KMS-11 (cell line): Measurements from ENCODE around the gene NFASC.

Experiments used
- H2AFZ ChIP-seq: fragments of 200-600 bp; sonication (generic); 2 replicates; pipeline ENCODE4 v1.6.1; 2016; ENCODE audit warnings: antibody characterized with exemption, mixed run types, low read depth
- H3K27ac ChIP-seq: fragments of 200-600 bp; sonication (generic); 2 replicates; pipeline ENCODE4 v1.6.1; 2016; ENCODE audit warnings: mild to moderate bottlenecking, mixed run types
- H3K27me3 ChIP-seq: fragments of 200-600 bp; sonication (generic); 2 replicates; pipeline ENCODE4 v1.6.1; 2017; ENCODE audit warnings: mild to moderate bottlenecking, low read depth, mixed run types, moderate library complexity; ENCODE audit not compliant: insufficient read depth
- H3K36me3 ChIP-seq: fragments of 200-600 bp; sonication (generic); 2 replicates; pipeline ENCODE4 v1.6.1; 2017; ENCODE audit warnings: mild to moderate bottlenecking, mixed run types; ENCODE audit not compliant: insufficient read depth
- H3K4me1 ChIP-seq: fragments of 200-600 bp; sonication (generic); 2 replicates; pipeline ENCODE4 v1.6.1; 2016; ENCODE audit warnings: mild to moderate bottlenecking, low read depth, mixed run types; ENCODE audit not compliant: poor library complexity, severe bottlenecking
- H3K4me2 ChIP-seq: fragments of 200-600 bp; sonication (generic); 2 replicates; pipeline ENCODE4 v1.7.0; 2016; ENCODE audit warnings: mild to moderate bottlenecking, mixed run types
- H3K4me3 ChIP-seq: fragments of 200-600 bp; sonication (generic); IDR thresholded peaks from 2 replicates; pipeline ENCODE4 v1.6.1; 2017; ENCODE audit warnings: low read depth, low read length, mixed read lengths; ENCODE audit not compliant: insufficient read depth
- H3K79me2 ChIP-seq: fragments of 200-600 bp; sonication (generic); 2 replicates; pipeline ENCODE4 v1.6.1; 2016; ENCODE audit warnings: low read depth, mixed run types; ENCODE audit not compliant: insufficient read depth
- H3K9ac ChIP-seq: fragments of 200-600 bp; sonication (generic); 2 replicates; pipeline ENCODE4 v1.6.1; 2016; ENCODE audit warnings: mild to moderate bottlenecking, mixed run types
- H4K20me1 ChIP-seq: fragments of 200-600 bp; sonication (generic); 2 replicates; pipeline ENCODE4 v1.6.1; 2016; ENCODE audit warnings: mild to moderate bottlenecking, mixed run types; ENCODE audit not compliant: insufficient read depth
- TF ChIP-seq, protein P1 (sequence below): fragments of 200-600 bp; sonication (generic); conservative IDR thresholded peaks from 2 replicates; pipeline ENCODE4 v1.6.1; 2017; ENCODE audit warnings: low read depth, mild to moderate bottlenecking, antibody characterized with exemption, low read length, moderate library complexity, mixed read lengths

The NFASC gene

DNA sequence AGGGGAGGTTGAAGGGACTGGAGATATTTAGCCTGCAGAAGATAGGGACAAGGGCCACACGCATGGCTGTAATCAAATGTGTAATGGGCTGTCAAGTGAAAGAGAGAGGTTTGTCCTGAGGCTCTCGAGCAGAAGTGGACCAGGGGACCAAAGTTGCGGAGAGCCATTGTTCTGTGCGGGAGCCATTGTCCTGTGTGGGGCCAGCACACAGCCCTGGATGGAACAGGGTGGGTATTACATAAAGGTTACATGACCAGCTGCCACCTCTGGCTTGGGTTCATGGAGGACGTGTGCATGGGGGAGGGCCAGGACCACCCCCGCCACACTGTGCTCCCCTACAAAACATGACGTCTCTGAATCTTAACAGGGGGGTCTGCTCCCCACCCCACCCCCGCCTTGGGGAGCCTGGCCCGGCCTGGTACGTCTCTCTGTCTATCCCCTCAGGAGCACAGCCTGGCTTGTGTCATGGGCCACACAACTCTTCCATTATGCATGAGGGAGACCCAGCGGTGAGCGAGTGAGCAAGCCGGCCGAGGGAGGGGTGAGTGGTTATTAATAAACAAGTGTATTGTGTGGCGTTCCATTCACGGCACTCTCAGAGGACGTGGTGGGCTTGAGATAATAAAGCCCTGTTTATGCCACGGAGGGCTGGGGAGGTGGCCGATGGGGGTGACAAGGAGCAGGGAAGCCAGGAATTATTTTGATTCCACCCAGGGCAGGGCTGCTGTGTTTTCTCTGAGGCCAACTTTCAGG, at the start of gene NFASC:
NFASC (plus strand) TSS at position 703 of the 753 bp plus-strand sequence. CDS start 73,454 bp downstream, outside the sequence.
- H3K4me3 ChIP-seq = no peak within 1 kb of the TSS
- H3K27ac ChIP-seq = no peak within 1 kb of the TSS
- H3K36me3 ChIP-seq = no peaks in the 10 kb centered on the region
- H2AFZ ChIP-seq = no peak within 1 kb of the TSS
- H3K4me2 ChIP-seq = no peak within 1 kb of the TSS
- no peak within 1 kb of the TSS for H3K9ac ChIP-seq
- no peaks in the 10 kb centered on the region for H4K20me1 ChIP-seq
- TF ChIP-seq, protein P1, sequence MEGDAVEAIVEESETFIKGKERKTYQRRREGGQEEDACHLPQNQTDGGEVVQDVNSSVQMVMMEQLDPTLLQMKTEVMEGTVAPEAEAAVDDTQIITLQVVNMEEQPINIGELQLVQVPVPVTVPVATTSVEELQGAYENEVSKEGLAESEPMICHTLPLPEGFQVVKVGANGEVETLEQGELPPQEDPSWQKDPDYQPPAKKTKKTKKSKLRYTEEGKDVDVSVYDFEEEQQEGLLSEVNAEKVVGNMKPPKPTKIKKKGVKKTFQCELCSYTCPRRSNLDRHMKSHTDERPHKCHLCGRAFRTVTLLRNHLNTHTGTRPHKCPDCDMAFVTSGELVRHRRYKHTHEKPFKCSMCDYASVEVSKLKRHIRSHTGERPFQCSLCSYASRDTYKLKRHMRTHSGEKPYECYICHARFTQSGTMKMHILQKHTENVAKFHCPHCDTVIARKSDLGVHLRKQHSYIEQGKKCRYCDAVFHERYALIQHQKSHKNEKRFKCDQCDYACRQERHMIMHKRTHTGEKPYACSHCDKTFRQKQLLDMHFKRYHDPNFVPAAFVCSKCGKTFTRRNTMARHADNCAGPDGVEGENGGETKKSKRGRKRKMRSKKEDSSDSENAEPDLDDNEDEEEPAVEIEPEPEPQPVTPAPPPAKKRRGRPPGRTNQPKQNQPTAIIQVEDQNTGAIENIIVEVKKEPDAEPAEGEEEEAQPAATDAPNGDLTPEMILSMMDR = no peak
- no peaks in the 10 kb centered on the region for H3K27me3 ChIP-seq
- H3K4me1 ChIP-seq = no peaks in the 10 kb centered on the region
- no peaks in the 10 kb centered on the region for H3K79me2 ChIP-seq

DNA sequence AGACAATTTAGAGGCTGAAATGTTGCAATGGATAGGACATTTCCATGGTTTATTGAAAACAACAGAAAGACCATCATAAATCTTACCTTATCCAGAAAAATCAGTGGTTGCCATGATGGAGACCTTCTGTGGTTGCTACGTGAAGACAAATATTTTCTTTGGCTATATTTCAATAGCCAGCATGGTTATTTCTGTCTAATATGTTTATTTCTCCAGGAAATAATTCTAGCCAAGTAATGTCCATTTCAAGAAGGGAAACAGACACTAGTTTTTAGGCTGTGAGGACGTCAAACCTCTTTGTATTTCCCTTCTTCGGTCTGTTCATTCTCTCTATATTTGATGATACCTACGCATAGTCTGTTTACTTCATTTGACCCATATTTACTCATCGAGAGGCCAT, 49.2 kb upstream of the NFASC start:
- Histone ChIP-seq H3K27ac (no peak overlapping the region), H4K20me1 (no peaks in the 10 kb centered on the region), H3K9ac (no peak overlapping the region), H3K27me3 (no peaks in the 10 kb centered on the region), H3K79me2 (no peaks in the 10 kb centered on the region), H3K4me3 (no peak overlapping the region), H2AFZ (no peak overlapping the region), H3K36me3 (no peaks in the 10 kb centered on the region), H3K4me1 (no peaks in the 10 kb centered on the region), H3K4me2 (no peak overlapping the region)
- TF ChIP-seq, protein P1 = no peak

DNA sequence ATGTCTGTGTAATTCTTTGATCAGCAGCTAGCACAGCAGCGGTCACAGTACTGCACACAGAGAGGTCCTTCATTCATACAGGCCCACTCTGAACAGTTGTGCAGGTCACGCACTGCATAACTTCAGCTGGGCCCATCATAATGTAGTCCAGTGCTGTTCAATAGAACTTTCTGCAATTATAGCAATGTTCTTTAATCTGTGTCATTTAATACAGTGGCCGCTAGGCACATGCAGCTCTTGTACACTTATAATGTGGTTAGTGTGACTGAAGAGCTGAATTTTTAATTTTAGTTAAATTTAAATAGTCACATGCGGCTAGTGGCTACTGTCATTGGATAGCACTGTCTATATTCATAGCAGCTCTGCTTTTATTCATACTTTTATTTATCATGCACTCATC, 48.7 kb upstream of the NFASC start:
- Histone ChIP-seq H3K27ac (no peak overlapping the region), H3K4me1 (no peaks in the 10 kb centered on the region), H3K79me2 (no peaks in the 10 kb centered on the region), H3K4me3 (no peak overlapping the region), H2AFZ (no peak overlapping the region), H3K27me3 (no peaks in the 10 kb centered on the region), H3K4me2 (no peak overlapping the region), H4K20me1 (no peaks in the 10 kb centered on the region), H3K36me3 (no peaks in the 10 kb centered on the region), H3K9ac (no peak overlapping the region)
- TF ChIP-seq, protein P1 = no peak

DNA sequence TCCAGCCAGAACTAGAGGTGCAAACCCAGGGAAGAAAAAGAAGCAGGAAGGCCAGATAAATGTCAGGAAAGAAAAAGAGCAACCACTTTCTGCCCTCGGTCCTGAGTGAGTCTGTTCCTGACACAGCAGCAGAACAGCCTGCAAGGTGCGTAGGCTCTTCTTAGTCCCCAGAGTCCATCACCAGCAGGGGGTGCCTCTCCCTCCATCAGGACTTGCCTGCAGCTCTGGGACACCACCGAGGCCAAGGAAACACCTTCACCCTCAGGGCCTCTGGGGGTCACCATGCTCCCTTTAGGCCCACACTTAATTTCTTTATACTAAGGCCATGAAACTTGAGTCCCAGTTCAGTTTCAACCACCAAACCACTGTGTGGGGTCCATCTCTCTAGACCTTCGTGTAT, 43.7 kb upstream of the NFASC start:
- no peak overlapping the region for H3K9ac ChIP-seq
- H3K79me2 ChIP-seq = no peaks in the 10 kb centered on the region
- H2AFZ ChIP-seq = no peak overlapping the region
- TF ChIP-seq, protein P1 = peak; percentile 33; the same call in 1 of the 2 replicates
- H4K20me1 ChIP-seq = no peaks in the 10 kb centered on the region
- H3K4me3 ChIP-seq = no peak overlapping the region
- H3K4me2 ChIP-seq = no peak overlapping the region
- no peak overlapping the region for H3K27ac ChIP-seq
- no peaks in the 10 kb centered on the region for H3K27me3 ChIP-seq
- H3K36me3 ChIP-seq = no peaks in the 10 kb centered on the region
- H3K4me1 ChIP-seq = no peaks in the 10 kb centered on the region
